Upper lobe of left lung (tissue), 4 donors: ENCODE measurements around the gene PTGER4.

ENCODE experiments used
- EP300 ChIP-seq, 4 donors: sonication (generic); formaldehyde crosslinking; IDR thresholded peaks; one replicate each; pipeline ENCODE4 v1.5.1; 2017; ENCODE audit warnings: antibody characterized with exemption in 4 of 4, control low read depth in 2 of 4
- POLR2A ChIP-seq, 4 donors: fragments of 450-650 bp; IDR thresholded peaks; one replicate each; pipeline ENCODE4 v1.5.1; 2016 to 2017; ENCODE audit warnings: antibody characterized with exemption in 4 of 4, mild to moderate bottlenecking in 2 of 4
- POLR2AphosphoS5 ChIP-seq, 2 donors: sonication (generic); formaldehyde crosslinking; IDR thresholded peaks; one replicate each; pipeline ENCODE4 v1.5.1; 2017; ENCODE audit warnings: antibody characterized with exemption in 2 of 2
- TF ChIP-seq, protein P1 (sequence below), 6 experiments: fragments of 450-650 bp in 4 of 6; fragments of 200-600 bp in 2 of 6; sonication (generic) in 2 of 6; IDR thresholded peaks; one replicate each; pipeline ENCODE4 v1.5.1; 2016 to 2019; ENCODE audit warnings: antibody characterized with exemption in 6 of 6

DNA sequence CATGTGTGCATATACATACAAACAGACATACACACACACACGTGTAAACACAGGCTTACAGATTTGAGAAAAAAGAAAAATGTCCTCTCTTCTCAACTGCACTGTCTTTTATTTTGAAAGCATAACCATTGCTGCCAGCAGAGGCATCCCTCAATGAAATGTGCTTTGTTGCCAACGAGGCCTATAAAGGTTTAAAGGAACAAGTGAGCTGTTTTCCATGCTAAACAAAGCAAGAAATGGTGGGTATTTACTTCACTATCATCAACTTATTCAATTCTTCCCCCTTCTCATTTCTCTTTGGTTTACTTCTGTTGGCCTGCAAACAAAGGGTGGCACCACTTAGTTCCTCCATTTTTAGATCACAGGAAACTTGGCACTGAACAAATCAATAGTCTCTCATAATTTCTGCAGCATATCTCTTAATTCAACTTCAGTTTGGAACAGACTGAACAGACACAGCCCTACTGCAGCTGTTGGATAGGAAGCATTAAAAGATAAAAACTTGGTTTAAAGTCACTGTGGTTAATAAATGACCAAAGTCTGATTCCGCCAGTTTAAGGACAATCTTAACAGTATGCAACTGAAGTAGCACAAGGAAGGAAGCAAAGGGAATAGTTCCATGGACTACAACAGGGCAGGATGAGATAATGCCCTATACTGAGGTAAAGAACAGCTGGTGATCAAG is 54.3 kb downstream of the PTGER4 start:
- TF ChIP-seq POLR2A (IDR thresholded peaks at IDR 0.05) (no peak), EP300 (IDR thresholded peaks at IDR 0.05) (no peak), POLR2AphosphoS5 (IDR thresholded peaks at IDR 0.05) (no peak)
- TF ChIP-seq, protein P1, sequence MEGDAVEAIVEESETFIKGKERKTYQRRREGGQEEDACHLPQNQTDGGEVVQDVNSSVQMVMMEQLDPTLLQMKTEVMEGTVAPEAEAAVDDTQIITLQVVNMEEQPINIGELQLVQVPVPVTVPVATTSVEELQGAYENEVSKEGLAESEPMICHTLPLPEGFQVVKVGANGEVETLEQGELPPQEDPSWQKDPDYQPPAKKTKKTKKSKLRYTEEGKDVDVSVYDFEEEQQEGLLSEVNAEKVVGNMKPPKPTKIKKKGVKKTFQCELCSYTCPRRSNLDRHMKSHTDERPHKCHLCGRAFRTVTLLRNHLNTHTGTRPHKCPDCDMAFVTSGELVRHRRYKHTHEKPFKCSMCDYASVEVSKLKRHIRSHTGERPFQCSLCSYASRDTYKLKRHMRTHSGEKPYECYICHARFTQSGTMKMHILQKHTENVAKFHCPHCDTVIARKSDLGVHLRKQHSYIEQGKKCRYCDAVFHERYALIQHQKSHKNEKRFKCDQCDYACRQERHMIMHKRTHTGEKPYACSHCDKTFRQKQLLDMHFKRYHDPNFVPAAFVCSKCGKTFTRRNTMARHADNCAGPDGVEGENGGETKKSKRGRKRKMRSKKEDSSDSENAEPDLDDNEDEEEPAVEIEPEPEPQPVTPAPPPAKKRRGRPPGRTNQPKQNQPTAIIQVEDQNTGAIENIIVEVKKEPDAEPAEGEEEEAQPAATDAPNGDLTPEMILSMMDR (IDR thresholded peaks at IDR 0.05), result no peak
